Measurements from ENCODE around the gene CREB3L2. TPM values are rescaled to one million over a fixed set of nuclear protein-coding genes. Genes with fewer than 3 reads are reported as not detected.

CREB3L2 gene
- total RNA-seq, 1 experiment from 2014 or later, result 60.6 TPM

DNA sequence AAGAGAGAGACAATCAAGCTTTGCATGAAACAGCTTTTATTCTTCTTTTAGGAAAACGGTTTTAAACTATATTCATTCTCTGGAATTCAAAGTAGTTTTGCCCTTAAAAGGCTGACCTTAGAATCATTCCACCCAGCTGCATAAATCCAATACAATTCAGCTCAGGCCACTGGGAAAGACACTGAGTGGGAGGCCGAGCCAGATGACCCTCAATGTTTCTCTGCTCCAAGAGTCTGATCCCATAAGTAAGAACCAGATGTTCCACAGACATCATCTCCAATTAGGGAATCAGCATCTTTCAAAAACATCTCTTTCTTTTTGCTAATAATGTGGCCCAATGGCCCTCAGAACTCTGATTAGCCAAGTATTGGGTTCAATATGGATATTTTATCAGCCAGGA is 26.1 kb downstream of the CREB3L2 start (continued):
- TF ChIP-seq, protein P1, sequence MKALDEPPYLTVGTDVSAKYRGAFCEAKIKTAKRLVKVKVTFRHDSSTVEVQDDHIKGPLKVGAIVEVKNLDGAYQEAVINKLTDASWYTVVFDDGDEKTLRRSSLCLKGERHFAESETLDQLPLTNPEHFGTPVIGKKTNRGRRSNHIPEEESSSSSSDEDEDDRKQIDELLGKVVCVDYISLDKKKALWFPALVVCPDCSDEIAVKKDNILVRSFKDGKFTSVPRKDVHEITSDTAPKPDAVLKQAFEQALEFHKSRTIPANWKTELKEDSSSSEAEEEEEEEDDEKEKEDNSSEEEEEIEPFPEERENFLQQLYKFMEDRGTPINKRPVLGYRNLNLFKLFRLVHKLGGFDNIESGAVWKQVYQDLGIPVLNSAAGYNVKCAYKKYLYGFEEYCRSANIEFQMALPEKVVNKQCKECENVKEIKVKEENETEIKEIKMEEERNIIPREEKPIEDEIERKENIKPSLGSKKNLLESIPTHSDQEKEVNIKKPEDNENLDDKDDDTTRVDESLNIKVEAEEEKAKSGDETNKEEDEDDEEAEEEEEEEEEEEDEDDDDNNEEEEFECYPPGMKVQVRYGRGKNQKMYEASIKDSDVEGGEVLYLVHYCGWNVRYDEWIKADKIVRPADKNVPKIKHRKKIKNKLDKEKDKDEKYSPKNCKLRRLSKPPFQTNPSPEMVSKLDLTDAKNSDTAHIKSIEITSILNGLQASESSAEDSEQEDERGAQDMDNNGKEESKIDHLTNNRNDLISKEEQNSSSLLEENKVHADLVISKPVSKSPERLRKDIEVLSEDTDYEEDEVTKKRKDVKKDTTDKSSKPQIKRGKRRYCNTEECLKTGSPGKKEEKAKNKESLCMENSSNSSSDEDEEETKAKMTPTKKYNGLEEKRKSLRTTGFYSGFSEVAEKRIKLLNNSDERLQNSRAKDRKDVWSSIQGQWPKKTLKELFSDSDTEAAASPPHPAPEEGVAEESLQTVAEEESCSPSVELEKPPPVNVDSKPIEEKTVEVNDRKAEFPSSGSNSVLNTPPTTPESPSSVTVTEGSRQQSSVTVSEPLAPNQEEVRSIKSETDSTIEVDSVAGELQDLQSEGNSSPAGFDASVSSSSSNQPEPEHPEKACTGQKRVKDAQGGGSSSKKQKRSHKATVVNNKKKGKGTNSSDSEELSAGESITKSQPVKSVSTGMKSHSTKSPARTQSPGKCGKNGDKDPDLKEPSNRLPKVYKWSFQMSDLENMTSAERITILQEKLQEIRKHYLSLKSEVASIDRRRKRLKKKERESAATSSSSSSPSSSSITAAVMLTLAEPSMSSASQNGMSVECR (CRISPR knock-in tag; IDR thresholded peaks at IDR 0.05; ENCODE audit: borderline replicate concordance), result no peak
- no peak for TF ChIP-seq ZNF671 (CRISPR knock-in tag; IDR thresholded peaks at IDR 0.05)
- no peak for TF ChIP-seq NR3C1 (CRISPR knock-in tag; conservative IDR thresholded peaks at IDR 0.05; ENCODE audit: low read depth)
- no peak for TF ChIP-seq ATF1 (CRISPR knock-in tag; IDR thresholded peaks at IDR 0.05)
- TF ChIP-seq STAT6 (CRISPR knock-in tag; conservative IDR thresholded peaks at IDR 0.05; ENCODE audit: low read depth), result no peak
- no peak for TF ChIP-seq GTF2I (CRISPR knock-in tag; conservative IDR thresholded peaks at IDR 0.05)

GRCh38 chr7:137975221-137975620 is 26.7 kb downstream of the CREB3L2 start:
- DNase-seq (ENCODE audit: low spot score) (no peak), ATAC-seq (no peak)
- TF ChIP-seq MYBL2 (CRISPR knock-in tag; IDR thresholded peaks at IDR 0.05), result no peak
- TF ChIP-seq SP1 (CRISPR knock-in tag; conservative IDR thresholded peaks at IDR 0.05), result no peak
- TF ChIP-seq, protein P2, sequence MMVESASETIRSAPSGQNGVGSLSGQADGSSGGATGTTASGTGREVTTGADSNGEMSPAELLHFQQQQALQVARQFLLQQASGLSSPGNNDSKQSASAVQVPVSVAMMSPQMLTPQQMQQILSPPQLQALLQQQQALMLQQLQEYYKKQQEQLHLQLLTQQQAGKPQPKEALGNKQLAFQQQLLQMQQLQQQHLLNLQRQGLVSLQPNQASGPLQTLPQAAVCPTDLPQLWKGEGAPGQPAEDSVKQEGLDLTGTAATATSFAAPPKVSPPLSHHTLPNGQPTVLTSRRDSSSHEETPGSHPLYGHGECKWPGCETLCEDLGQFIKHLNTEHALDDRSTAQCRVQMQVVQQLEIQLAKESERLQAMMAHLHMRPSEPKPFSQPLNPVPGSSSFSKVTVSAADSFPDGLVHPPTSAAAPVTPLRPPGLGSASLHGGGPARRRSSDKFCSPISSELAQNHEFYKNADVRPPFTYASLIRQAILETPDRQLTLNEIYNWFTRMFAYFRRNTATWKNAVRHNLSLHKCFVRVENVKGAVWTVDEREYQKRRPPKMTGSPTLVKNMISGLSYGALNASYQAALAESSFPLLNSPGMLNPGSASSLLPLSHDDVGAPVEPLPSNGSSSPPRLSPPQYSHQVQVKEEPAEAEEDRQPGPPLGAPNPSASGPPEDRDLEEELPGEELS (CRISPR knock-in tag; IDR thresholded peaks at IDR 0.05), result no peak
- no peak for TF ChIP-seq E2F5 (CRISPR knock-in tag; IDR thresholded peaks at IDR 0.05)
- no peak for TF ChIP-seq IRF2 (CRISPR knock-in tag; IDR thresholded peaks at IDR 0.05; ENCODE audit: borderline replicate concordance, low read depth)
- no peak for TF ChIP-seq TP53 (CRISPR knock-in tag; IDR thresholded peaks at IDR 0.05)
- no peak for TF ChIP-seq AR (CRISPR knock-in tag; IDR thresholded peaks at IDR 0.05)
- no peak overlapping the region for H3K4me3 Mint-ChIP-seq
- ChIA-PET CTCF (interaction anchor here (1.0 kb wide), 1 partner anchor 27 kb away, joined by 3 read pairs; the partner anchor contains the start of gene CREB3L2), POLR2A (no interaction called here)
- peaks cover 33% of the 10 kb centered on the region for H3K4me1 Mint-ChIP-seq
- no peaks in the 10 kb centered on the region for H3K9me3 Mint-ChIP-seq
- H3K27me3 Mint-ChIP-seq (ENCODE audit: low read depth), result no peaks in the 10 kb centered on the region
- H3K27ac Mint-ChIP-seq, result no peak overlapping the region
- H3K36me3 Mint-ChIP-seq, result peaks cover 17% of the 10 kb centered on the region
